H1 (cell line): Measurements from ENCODE around the gene BRICD5. TPM values are rescaled to one million over a fixed set of nuclear protein-coding genes. Genes with fewer than 3 reads are reported as not detected.

Experiments
- CBX8 ChIP-seq: fragments of 300-800, 300-1000 bp; sonication (generic); IDR thresholded peaks from 2 replicates; pipeline ENCODE4 v1.7.1; 2016; ENCODE audit warnings: low read depth, low read length, borderline replicate concordance
- JUN ChIP-seq: IDR thresholded peaks from 2 replicates; pipeline ENCODE4 v1.6.1; 2011; ENCODE audit warnings: low read depth, mild to moderate bottlenecking, improper control_type of control experiment, low read length
- KDM4A ChIP-seq: IDR thresholded peaks from one replicate; pipeline ENCODE4 v1.7.1; 2012; ENCODE audit warnings: low read depth, mild to moderate bottlenecking, moderate library complexity, low read length, inconsistent platforms; ENCODE audit not compliant: severe bottlenecking
- NANOG ChIP-seq: IDR thresholded peaks from 2 replicates; pipeline ENCODE4 v1.6.1; 2011; ENCODE audit warnings: low read length, low read depth, mild to moderate bottlenecking, inconsistent platforms; ENCODE audit not compliant: insufficient read depth, poor library complexity, severe bottlenecking
- SAP30 ChIP-seq: fragments of 300-600 bp; sonication (generic); IDR thresholded peaks from 2 replicates; pipeline ENCODE4 v1.7.1; 2012; ENCODE audit warnings: low read length, moderate library complexity, mild to moderate bottlenecking, inconsistent platforms; ENCODE audit not compliant: insufficient read depth, insufficient replicate concordance
- SIRT6 ChIP-seq: IDR thresholded peaks from one replicate; pipeline ENCODE4 v1.7.1; 2012; ENCODE audit warnings: low read length, inconsistent platforms
- polyA plus RNA-seq, 7 experiments: library from polyadenylated mRNA; depleted of rRNA in 3 of 7; stranded (reverse) in 5 of 7; unstranded in 2 of 7; fragments of >200 nt in 5 of 7; fragments of 200-250 nt in 2 of 7; gene quantifications; 1 replicate in 5 of 7; 2 replicates in 1 of 7; 4 replicates in 1 of 7; pipeline versions ENCODE4 v1.2.1 to v1.2.3, GENCODE V29; 2011 to 2013; ENCODE audit warnings: missing spikeins in 2 of 7, mixed read lengths in 2 of 7
- total RNA-seq: library from RNA; stranded (reverse); fragmentation: NEBNext Ultra II Directional; extraction: Animal tissue kit (Norgen Biotek cat#: 25700); gene quantifications from 2 replicates; pipeline ENCODE4 v1.2.1, GENCODE V29; 2021
- TF ChIP-seq, protein P1 (sequence below): IDR thresholded peaks from 2 replicates; pipeline ENCODE4 v1.6.1; 2011; ENCODE audit warnings: low read length, improper control_type of control experiment

Gene BRICD5
- total and polyA plus RNA-seq, 2 of the 8 experiments (the other 6 are each of a cell fraction or from before 2014, with no cell fraction given) = 8.5 to 14.2 TPM

DNA sequence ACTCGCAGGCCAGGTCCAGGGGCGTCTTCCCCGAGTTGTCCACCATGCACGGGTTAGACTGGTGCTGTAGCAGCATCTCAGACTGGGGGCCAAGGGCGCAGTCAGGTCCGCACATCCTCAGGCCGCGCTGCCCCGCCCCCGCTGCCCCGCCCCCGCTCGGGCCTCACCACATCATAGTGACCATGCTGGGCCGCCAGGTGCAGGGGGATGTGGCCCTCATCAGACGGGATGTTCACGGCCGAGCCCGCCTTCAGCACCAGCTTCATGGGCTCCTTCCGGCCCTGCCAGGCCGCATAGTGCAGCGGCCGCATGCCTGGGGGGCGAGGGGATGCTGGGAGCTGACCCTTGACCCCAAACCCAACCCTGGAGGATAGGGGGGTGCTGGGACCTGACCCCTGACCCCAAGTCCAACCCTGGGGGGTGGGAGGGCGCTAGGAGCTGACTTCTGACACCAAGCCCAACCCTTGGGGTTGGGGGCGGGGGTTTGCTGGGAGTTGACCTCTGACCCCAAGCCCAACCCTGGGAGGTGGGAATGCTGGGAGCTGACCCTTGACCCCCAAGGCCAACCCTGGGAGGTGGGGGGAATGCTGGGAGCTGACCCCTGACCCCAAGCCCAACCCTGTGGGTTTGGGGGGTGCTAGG, 21.3 kb downstream of the BRICD5 start (continued):
- TF ChIP-seq, protein P1, sequence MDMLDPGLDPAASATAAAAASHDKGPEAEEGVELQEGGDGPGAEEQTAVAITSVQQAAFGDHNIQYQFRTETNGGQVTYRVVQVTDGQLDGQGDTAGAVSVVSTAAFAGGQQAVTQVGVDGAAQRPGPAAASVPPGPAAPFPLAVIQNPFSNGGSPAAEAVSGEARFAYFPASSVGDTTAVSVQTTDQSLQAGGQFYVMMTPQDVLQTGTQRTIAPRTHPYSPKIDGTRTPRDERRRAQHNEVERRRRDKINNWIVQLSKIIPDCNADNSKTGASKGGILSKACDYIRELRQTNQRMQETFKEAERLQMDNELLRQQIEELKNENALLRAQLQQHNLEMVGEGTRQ = no peak
- TF ChIP-seq CBX8 (no peak), KDM4A (no peak), SAP30 (no peak), JUN (no peak), SIRT6 (no peak), NANOG (no peak)
